Trophoblast cell (in vitro differentiated cells and primary cell): Measurements from ENCODE around the gene LOC128125822.
A peak's percentile ranks its signal among the peaks of the same experiment; 100 is the strongest.

Experiments
- DNase-seq, 2 donors: peaks; one replicate each; pipeline ENCODE4 v3.0.0-alpha.2; 2016
- H2AFZ ChIP-seq: 2 replicates; pipeline ENCODE4 v1.6.1; 2013; ENCODE audit warnings: low read length, moderate library complexity, mild to moderate bottlenecking; ENCODE audit not compliant: insufficient read depth, poor library complexity
- H2AK5ac ChIP-seq: 2 replicates; pipeline ENCODE4 v1.6.1; 2013; ENCODE audit warnings: mild to moderate bottlenecking, low read length
- H2BK120ac ChIP-seq: 2 replicates; pipeline ENCODE4 v1.6.1; 2013; ENCODE audit warnings: low read length, mild to moderate bottlenecking, moderate library complexity; ENCODE audit not compliant: insufficient read depth, poor library complexity
- H2BK12ac ChIP-seq: 2 replicates; pipeline ENCODE4 v1.6.1; 2013; ENCODE audit warnings: mild to moderate bottlenecking, low read length, moderate library complexity
- H2BK5ac ChIP-seq: 2 replicates; pipeline ENCODE4 v1.6.1; 2013; ENCODE audit warnings: low read length, low read depth, moderate library complexity, mild to moderate bottlenecking; ENCODE audit not compliant: poor library complexity
- H3K14ac ChIP-seq: 2 replicates; pipeline ENCODE4 v1.6.1; 2013; ENCODE audit warnings: mild to moderate bottlenecking, low read length
- H3K18ac ChIP-seq: 2 replicates; pipeline ENCODE4 v1.6.1; 2013; ENCODE audit warnings: mild to moderate bottlenecking, low read length
- H3K23ac ChIP-seq: 2 replicates; pipeline ENCODE4 v1.6.1; 2013; ENCODE audit warnings: low read length
- H3K27ac ChIP-seq: 2 replicates; pipeline ENCODE4 v1.5.1; 2013; ENCODE audit warnings: low read depth, mild to moderate bottlenecking, inconsistent platforms, low read length, moderate library complexity
- H3K27me3 ChIP-seq: 2 replicates; pipeline ENCODE4 v1.6.1; 2013; ENCODE audit warnings: inconsistent platforms, mild to moderate bottlenecking, low read length, moderate library complexity; ENCODE audit not compliant: insufficient read depth
- H3K36me3 ChIP-seq, 2 experiments: 1 replicate in 1 of 2; 2 replicates in 1 of 2; pipeline ENCODE4 v1.6.1; 2013; ENCODE audit warnings: low read length in 2 of 2, mild to moderate bottlenecking in 2 of 2, moderate library complexity in 1 of 2; ENCODE audit not compliant: insufficient read depth in 2 of 2, control insufficient read depth in 1 of 2
- H3K4ac ChIP-seq: 2 replicates; pipeline ENCODE4 v1.6.1; 2013; ENCODE audit warnings: low read depth, mild to moderate bottlenecking, low read length, moderate library complexity
- H3K4me1 ChIP-seq, 2 experiments: 1 replicate in 1 of 2; 2 replicates in 1 of 2; pipeline ENCODE4 v1.6.1; 2013; ENCODE audit warnings: low read length in 2 of 2, mild to moderate bottlenecking in 2 of 2, moderate library complexity in 1 of 2; ENCODE audit not compliant: insufficient read depth in 2 of 2, control insufficient read depth in 1 of 2
- H3K4me2 ChIP-seq: 2 replicates; pipeline ENCODE4 v1.6.1; 2013; ENCODE audit warnings: inconsistent platforms, mild to moderate bottlenecking, low read length, moderate library complexity
- H3K4me3 ChIP-seq: 2 replicates; pipeline ENCODE4 v1.5.1; 2013; ENCODE audit warnings: mild to moderate bottlenecking, low read depth, low read length, inconsistent platforms
- H3K79me1 ChIP-seq: one replicate; pipeline ENCODE4 v1.6.1; 2013; ENCODE audit warnings: low read length
- H3K79me2 ChIP-seq: 2 replicates; pipeline ENCODE4 v1.6.1; 2013; ENCODE audit warnings: low read length, mild to moderate bottlenecking; ENCODE audit not compliant: control insufficient read depth, insufficient read depth, poor library complexity
- H3K9ac ChIP-seq: 2 replicates; pipeline ENCODE4 v1.6.1; 2013; ENCODE audit warnings: mild to moderate bottlenecking, low read length
- H3K9me3 ChIP-seq: 2 replicates; pipeline ENCODE4 v1.6.1; 2013; ENCODE audit warnings: low read depth, mild to moderate bottlenecking, control low read depth, inconsistent platforms, low read length; ENCODE audit not compliant: insufficient read depth
- H4K12ac ChIP-seq: 2 replicates; pipeline ENCODE4 v1.6.1; 2013; ENCODE audit warnings: low read depth, mild to moderate bottlenecking, low read length, moderate library complexity
- H4K8ac ChIP-seq: 2 replicates; pipeline ENCODE4 v1.6.1; 2013; ENCODE audit warnings: low read depth, mild to moderate bottlenecking, low read length, moderate library complexity
- H4K91ac ChIP-seq: one replicate; pipeline ENCODE4 v1.6.1; 2013; ENCODE audit warnings: low read depth, mild to moderate bottlenecking, low read length, moderate library complexity
- WGBS: extraction: QIAGEN DNeasy Blood & Tissue Kit; methylation state at CpG from one replicate; pipeline ENCODE4 v1.1.7; 2013; ENCODE audit warnings: missing lambda C conversion rate; ENCODE audit not compliant: insufficient read length, insufficient coverage; ENCODE audit errors: extremely low coverage; 5-methylcytosine and 5-hydroxymethylcytosine counted together

Gene LOC128125822

GRCh38 chr6:63526931-63527330 lies 45.3 kb upstream of the LOC128125822 start:
- Histone ChIP-seq H3K4me2 (no peak overlapping the region), H3K9me3 (no peaks in the 10 kb centered on the region), H3K79me2 (no peaks in the 10 kb centered on the region), H3K4me1 (peaks cover 0 to 2% of the 10 kb centered on the region in 2 experiments), H3K27ac (no peak overlapping the region), H4K8ac (no peak overlapping the region), H3K9ac (no peak overlapping the region), H2AK5ac (no peak overlapping the region), H3K18ac (no peak overlapping the region), H3K27me3 (no peaks in the 10 kb centered on the region), H3K36me3 (no peaks in the 10 kb centered on the region), H3K79me1 (no peaks in the 10 kb centered on the region), H3K4ac (no peak overlapping the region), H2BK5ac (no peak overlapping the region), H2BK12ac (no peak overlapping the region), H3K23ac (no peak overlapping the region), H4K91ac (no peak overlapping the region), H3K4me3 (no peak overlapping the region), H2AFZ (no peak overlapping the region), H3K14ac (no peak overlapping the region), H2BK120ac (no peak overlapping the region), H4K12ac (no peak overlapping the region)
- DNase-seq, result no peak

- Histone ChIP-seq H3K9me3 (no peaks in the 10 kb centered on the region), H2AK5ac (no peak overlapping the region), H3K4me1 (peaks cover 0 to 2% of the 10 kb centered on the region in 2 experiments), H3K4me3 (no peak overlapping the region), H2BK5ac (no peak overlapping the region), H3K27ac (no peak overlapping the region), H3K27me3 (no peaks in the 10 kb centered on the region), H3K79me2 (no peaks in the 10 kb centered on the region), H4K12ac (no peak overlapping the region), H3K79me1 (no peaks in the 10 kb centered on the region), H3K36me3 (no peaks in the 10 kb centered on the region), H3K4me2 (peak overlapping the region; percentile 22), H3K23ac (no peak overlapping the region), H3K9ac (no peak overlapping the region), H2BK120ac (no peak overlapping the region), H2AFZ (no peak overlapping the region), H3K14ac (no peak overlapping the region), H3K4ac (no peak overlapping the region), H3K18ac (no peak overlapping the region), H2BK12ac (no peak overlapping the region), H4K91ac (no peak overlapping the region), H4K8ac (no peak overlapping the region)
- WGBS, result no CpG with 5 or more reads among the region's 6 CpGs
- DNase-seq, result peak; percentile 90 to 96
Measured at GRCh38 chr6:63527658-63528514, 44.4 kb upstream of the LOC128125822 start.

GRCh38 chr6:63529498-63529897 lies 42.8 kb upstream of the LOC128125822 start:
- H3K14ac ChIP-seq, result no peak overlapping the region
- no peak overlapping the region for H3K27ac ChIP-seq
- H4K91ac ChIP-seq, result no peak overlapping the region
- no peaks in the 10 kb centered on the region for H3K36me3 ChIP-seq
- 100% methylated on average over 1 of the region's 4 CpGs for WGBS
- H4K12ac ChIP-seq, result no peak overlapping the region
- H2BK12ac ChIP-seq, result no peak overlapping the region
- H3K4me3 ChIP-seq, result no peak overlapping the region
- H3K79me2 ChIP-seq, result no peaks in the 10 kb centered on the region
- H3K4ac ChIP-seq, result no peak overlapping the region
- H3K23ac ChIP-seq, result no peak overlapping the region
- H2BK120ac ChIP-seq, result no peak overlapping the region
- no peaks in the 10 kb centered on the region for H3K27me3 ChIP-seq
- no peaks in the 10 kb centered on the region for H3K9me3 ChIP-seq
- H3K18ac ChIP-seq, result no peak overlapping the region
- H3K4me2 ChIP-seq, result no peak overlapping the region
- H3K9ac ChIP-seq, result no peak overlapping the region
- no peak overlapping the region for H2AK5ac ChIP-seq
- no peak overlapping the region for H2AFZ ChIP-seq
- DNase-seq, result peak in 1 of 2 donors; percentile 66
- no peak overlapping the region for H2BK5ac ChIP-seq
- H4K8ac ChIP-seq, result no peak overlapping the region
- no peaks in the 10 kb centered on the region for H3K79me1 ChIP-seq
- H3K4me1 ChIP-seq, result peaks cover 0 to 2% of the 10 kb centered on the region in 2 experiments

DNA sequence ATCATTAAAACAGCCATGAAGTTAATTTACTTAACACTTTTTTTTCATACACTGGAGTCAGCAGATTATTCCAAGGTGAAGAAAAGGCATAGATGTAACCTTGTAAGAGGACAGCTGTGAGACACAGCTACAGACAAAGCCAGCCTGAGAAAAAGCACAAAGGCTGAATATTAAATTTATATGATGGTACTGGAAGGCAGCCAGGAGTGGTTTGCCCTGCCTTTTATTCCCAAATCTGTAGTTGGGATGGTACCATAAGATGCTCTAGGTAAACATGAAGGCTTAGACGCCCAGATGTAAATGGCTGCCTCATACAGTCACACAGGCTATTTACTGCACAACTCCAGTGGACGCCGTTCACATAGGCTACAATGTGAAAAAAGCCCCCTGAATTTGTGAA lies 42.1 kb upstream of the LOC128125822 start:
- H4K8ac ChIP-seq, result no peak overlapping the region
- no peak overlapping the region for H2AFZ ChIP-seq
- H3K4me1 ChIP-seq, result peaks cover 0 to 2% of the 10 kb centered on the region in 2 experiments
- no peak overlapping the region for H4K12ac ChIP-seq
- DNase-seq, result no peak
- no peak overlapping the region for H4K91ac ChIP-seq
- H3K27ac ChIP-seq, result no peak overlapping the region
- H3K27me3 ChIP-seq, result no peaks in the 10 kb centered on the region
- H2BK5ac ChIP-seq, result no peak overlapping the region
- H3K79me2 ChIP-seq, result no peaks in the 10 kb centered on the region
- no peak overlapping the region for H2BK12ac ChIP-seq
- H2BK120ac ChIP-seq, result no peak overlapping the region
- no peaks in the 10 kb centered on the region for H3K79me1 ChIP-seq
- H2AK5ac ChIP-seq, result no peak overlapping the region
- H3K4me3 ChIP-seq, result no peak overlapping the region
- H3K36me3 ChIP-seq, result no peaks in the 10 kb centered on the region
- H3K4ac ChIP-seq, result no peak overlapping the region
- H3K14ac ChIP-seq, result no peak overlapping the region
- H3K23ac ChIP-seq, result no peak overlapping the region
- no peaks in the 10 kb centered on the region for H3K9me3 ChIP-seq
- no peak overlapping the region for H3K9ac ChIP-seq
- H3K4me2 ChIP-seq, result no peak overlapping the region
- no CpG with 5 or more reads among the region's 3 CpGs for WGBS
- H3K18ac ChIP-seq, result no peak overlapping the region
